Uterus (tissue), 2 donors: ENCODE results near the gene GRM8.

Experiments used
- CTCF ChIP-seq, 4 experiments: fragments of 200-600 bp in 2 of 4; fragments of 450-650 bp in 2 of 4; sonication (generic) in 2 of 4; IDR thresholded peaks; one replicate each; pipeline ENCODE4 v1.5.1; 2016 to 2019; ENCODE audit warnings: antibody characterized with exemption in 4 of 4, mild to moderate bottlenecking in 2 of 4, moderate library complexity in 1 of 4
- POLR2A ChIP-seq, 2 donors: fragments of 450-650 bp; IDR thresholded peaks; one replicate each; pipeline ENCODE4 v1.6.1; 2016; ENCODE audit warnings: antibody characterized with exemption in 2 of 2, mild to moderate bottlenecking in 1 of 2, moderate library complexity in 1 of 2

GRCh38 chr7:127081539-127081938 lies 171.2 kb downstream of the GRM8 start:
- TF ChIP-seq CTCF (IDR thresholded peaks at IDR 0.05) (no peak), POLR2A (IDR thresholded peaks at IDR 0.05) (no peak)
